PC-9 (cell line): ENCODE measurements around the gene SEMA4B.

ENCODE experiments used
- EZH2 ChIP-seq: fragments of 200-600 bp; sonication (generic); IDR thresholded peaks from 2 replicates; pipeline ENCODE4 v1.8.0; 2017; ENCODE audit warnings: antibody characterized with exemption, low read depth
- TF ChIP-seq, protein P1 (sequence below): fragments of 200-600 bp; sonication (generic); conservative IDR thresholded peaks from 2 replicates; pipeline ENCODE4 v1.6.1; 2017; ENCODE audit warnings: mixed run types, antibody characterized with exemption, mild to moderate bottlenecking, moderate library complexity

DNA sequence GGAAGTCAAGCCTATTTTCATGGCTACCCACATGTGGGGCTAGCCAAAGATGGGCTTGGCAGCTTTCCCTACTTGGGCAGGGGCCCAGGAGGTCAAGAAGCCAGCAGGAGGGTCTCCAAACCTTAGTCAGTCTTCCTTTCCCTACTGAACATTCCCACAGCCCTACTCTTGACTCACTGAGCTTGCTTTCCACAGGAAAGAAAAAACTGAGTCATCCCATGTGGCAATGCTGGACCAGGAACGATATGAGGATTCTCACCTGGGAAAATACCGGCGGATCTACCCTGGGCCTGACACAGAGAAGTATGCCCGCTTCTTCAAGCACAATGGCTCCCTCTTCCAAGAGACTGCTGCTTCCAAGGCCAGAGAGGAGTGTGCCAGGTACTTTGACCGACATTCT is 60.7 kb downstream of the SEMA4B start:
- no peak for TF ChIP-seq EZH2
- TF ChIP-seq, protein P1, sequence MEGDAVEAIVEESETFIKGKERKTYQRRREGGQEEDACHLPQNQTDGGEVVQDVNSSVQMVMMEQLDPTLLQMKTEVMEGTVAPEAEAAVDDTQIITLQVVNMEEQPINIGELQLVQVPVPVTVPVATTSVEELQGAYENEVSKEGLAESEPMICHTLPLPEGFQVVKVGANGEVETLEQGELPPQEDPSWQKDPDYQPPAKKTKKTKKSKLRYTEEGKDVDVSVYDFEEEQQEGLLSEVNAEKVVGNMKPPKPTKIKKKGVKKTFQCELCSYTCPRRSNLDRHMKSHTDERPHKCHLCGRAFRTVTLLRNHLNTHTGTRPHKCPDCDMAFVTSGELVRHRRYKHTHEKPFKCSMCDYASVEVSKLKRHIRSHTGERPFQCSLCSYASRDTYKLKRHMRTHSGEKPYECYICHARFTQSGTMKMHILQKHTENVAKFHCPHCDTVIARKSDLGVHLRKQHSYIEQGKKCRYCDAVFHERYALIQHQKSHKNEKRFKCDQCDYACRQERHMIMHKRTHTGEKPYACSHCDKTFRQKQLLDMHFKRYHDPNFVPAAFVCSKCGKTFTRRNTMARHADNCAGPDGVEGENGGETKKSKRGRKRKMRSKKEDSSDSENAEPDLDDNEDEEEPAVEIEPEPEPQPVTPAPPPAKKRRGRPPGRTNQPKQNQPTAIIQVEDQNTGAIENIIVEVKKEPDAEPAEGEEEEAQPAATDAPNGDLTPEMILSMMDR, result no peak
